ENCODE results near the gene GRIN3B. TPM values are rescaled to one million over a fixed set of nuclear protein-coding genes. Genes with fewer than 3 reads are reported as not detected.
A peak's percentile ranks its signal among the peaks of the same experiment; 100 is the strongest.

GRIN3B gene
- total and polyA plus RNA-seq, 10 of the 15 experiments (the other 5 are each of a cell fraction or from before 2014, with no cell fraction given): 0.15 TPM; not detected in 9

- Histone ChIP-seq H2AFZ (ENCODE audit: control insufficient read depth, low read depth, low read length) (no peak overlapping the region), H3K4me3 (no peak overlapping the region), H3K27me3 (replicated peaks in 1 of 2; ENCODE audit: control insufficient read depth in 2 of 2, insufficient read depth in 2 of 2, low read length in 1 of 2) (peaks cover 3% of the 10 kb centered on the region in 2 experiments; a peak in 3 of 4 replicates), H3K36me3 (ENCODE audit: control insufficient read depth in 2 of 2, insufficient read depth in 2 of 2, low read length in 1 of 2) (no peaks in the 10 kb centered on the region; a peak in 2 of 4 replicates), H3K27ac (ENCODE audit: control insufficient read depth, insufficient read depth) (no peak overlapping the region), H4K20me1 (ENCODE audit: control insufficient read depth, insufficient read depth) (no peaks in the 10 kb centered on the region), H3K4me1 (ENCODE audit: control insufficient read depth, insufficient read depth, low read length) (no peaks in the 10 kb centered on the region; the same call in 1 of the 2 replicates), H3K79me2 (ENCODE audit: control insufficient read depth, insufficient read depth, low read length) (no peaks in the 10 kb centered on the region), H3K4me2 (ENCODE audit: control insufficient read depth, insufficient read depth) (peak overlapping the region; percentile 27; the same call in 1 of the 2 replicates), H3K9ac (ENCODE audit: control insufficient read depth, insufficient read depth, low read length) (no peak overlapping the region), H3K9me3 (replicated peaks; ENCODE audit: control insufficient read depth, insufficient read depth, low read length) (no peaks in the 10 kb centered on the region)
- SMC1A ChIA-PET (ENCODE audit: uncharacterized antibody, unreplicated experiment): no interaction called here
- no peak for DNase-seq (ENCODE audit: low read depth, low spot score)
- in situ Hi-C loops (cut with MboI): no loop called here
- intact Hi-C loops (cut with micrococcal nuclease; ENCODE audit: unreplicated experiment): loop anchor here (5.0 kb wide), 1 partner anchor 134 kb away; no protein-coding TSS in a partner anchor
- BruUV-seq (replicated peaks): no TSS peak
- TF ChIP-seq NBN (IDR thresholded peaks at IDR 0.05): peak; percentile 50; the same call in 1 of the 2 replicates
- peak in 1 of 2 experiments; percentile 38; a peak in 2 of 4 replicates for TF ChIP-seq BHLHE40 (IDR thresholded peaks at IDR 0.05; ENCODE audit: borderline replicate concordance in 1 of 2, low read depth in 2 of 2, low read length in 1 of 2)
- peak; percentile 48; the same call in 1 of the 2 replicates for TF ChIP-seq DPF2 (IDR thresholded peaks at IDR 0.05)
- 0 out of 2 replicates have a peak, but pooled peaks have one; percentile 13 for TF ChIP-seq LARP7 (IDR thresholded peaks at IDR 0.05)
- no peak for TF ChIP-seq NR2C2 (IDR thresholded peaks at IDR 0.05; ENCODE audit: borderline replicate concordance, control insufficient read depth, insufficient read length, low read depth)
- peak; percentile 54; the same call in 1 of the 2 replicates for TF ChIP-seq POLR2A (IDR thresholded peaks at IDR 0.05; ENCODE audit: low read depth, low read length)
- TF ChIP-seq CREM (IDR thresholded peaks at IDR 0.05; ENCODE audit: low read depth): peak; percentile 82
- TF ChIP-seq TCF3 (IDR thresholded peaks at IDR 0.05; ENCODE audit: borderline replicate concordance, insufficient read depth, low read depth, low read length): peak; percentile 51; the same call in 1 of the 2 replicates
- 0 out of 2 replicates have a peak, but pooled peaks have one; percentile 14 for TF ChIP-seq NR2F1 (conservative IDR thresholded peaks at IDR 0.05)
- TF ChIP-seq TCF12 (IDR thresholded peaks at IDR 0.05; ENCODE audit: low read depth, low read length): peak; percentile 57; the same call in 1 of the 2 replicates
- TF ChIP-seq CREB1 (IDR thresholded peaks at IDR 0.05; ENCODE audit: low read depth): peak; percentile 75; the same call in 1 of the 2 replicates
- no peak for TF ChIP-seq ZZZ3 (IDR thresholded peaks at IDR 0.05; ENCODE audit: control insufficient read depth, insufficient read length, low read depth)
- peak; percentile 65; the same call in 1 of the 2 replicates for TF ChIP-seq JUND (IDR thresholded peaks at IDR 0.05; ENCODE audit: low read depth, low read length)
- no peak for TF ChIP-seq EZH2 (IDR thresholded peaks at IDR 0.05; ENCODE audit: borderline replicate concordance, control insufficient read depth, low read depth, low read length)
- peak; percentile 91 for TF ChIP-seq ATF7 (IDR thresholded peaks at IDR 0.05; ENCODE audit: low read depth)
- no peak for FAIRE-seq
- POLR2A ChIA-PET: interaction anchor here (1.5 kb wide), 1 partner anchor 11 kb away, joined by 3 read pairs; no protein-coding TSS in a partner anchor
- CTCF ChIA-PET: no interaction called here
- RAD21 ChIA-PET (ENCODE audit: unreplicated experiment): interaction anchor here (1.8 to 3.3 kb wide), 2 partner anchors 12 to 73 kb away, joined by 7 to 11 read pairs; partner anchors contain the start of gene WDR18
- ATAC-seq: peak; percentile 32
- 25% methylated on average over 51 of the region's 64 CpGs for WGBS (ENCODE audit: insufficient coverage, insufficient replicate concordance, low lambda C conversion rate, missing lambda C conversion rate)
Observed at GRCh38 chr19:996051-996838, 4.0 kb upstream of the GRIN3B start.

Measured in GM12878 (cell line).